WTC11 (cell line): ENCODE measurements around the gene BTBD9. TPM values are rescaled to one million over a fixed set of nuclear protein-coding genes. Genes with fewer than 3 reads are reported as not detected.

ENCODE experiments used
- ATAC-seq: fragments of 200-7000 bp; cut with Tn5 transposase; 2 replicates; pipeline ENCODE4 v1.10.0; 2021; ENCODE audit warnings: mild to moderate bottlenecking, moderate library complexity
- CTCF ChIA-PET: fragments of 300-600 bp; sonication (Branson Sonifier 250); formaldehyde crosslinking; loops from one replicate; lab custom pipeline; 2021; ENCODE audit warnings: antibody characterized with exemption; lab: Charles Lee
- POLR2A ChIA-PET: fragments of 350-600 bp; sonication (Branson Sonifier 250); formaldehyde crosslinking; loops from one replicate; lab custom pipeline; 2021; ENCODE audit warnings: antibody characterized with exemption; lab: Charles Lee
- DNase-seq: peaks from one replicate; pipeline ENCODE4 v3.0.0; 2021; ENCODE audit warnings: low spot score
- H3K27ac Mint-ChIP-seq: 2 replicates; pipeline ENCODE4 v1.8.0; 2021; ENCODE audit warnings: mixed read lengths
- H3K27me3 Mint-ChIP-seq: 2 replicates; pipeline ENCODE4 v1.8.0; 2021; ENCODE audit warnings: low read depth, mild to moderate bottlenecking, moderate library complexity, mixed read lengths
- H3K36me3 Mint-ChIP-seq: 2 replicates; pipeline ENCODE4 v1.8.0; 2021; ENCODE audit warnings: mixed read lengths
- H3K4me1 Mint-ChIP-seq: 2 replicates; pipeline ENCODE4 v1.8.0; 2022; ENCODE audit warnings: mixed read lengths
- H3K4me3 Mint-ChIP-seq: 2 replicates; pipeline ENCODE4 v1.8.0; 2021; ENCODE audit warnings: mild to moderate bottlenecking, moderate library complexity, mixed read lengths
- H3K9me3 Mint-ChIP-seq: 2 replicates; pipeline ENCODE4 v1.8.0; 2021; ENCODE audit warnings: mixed read lengths
- ATF2 ChIP-seq: sonication (generic); formaldehyde crosslinking; IDR thresholded peaks from 2 replicates; pipeline ENCODE4 v1.8.1; 2022; ENCODE audit warnings: low read depth, missing genetic modification reagents, borderline replicate concordance
- CBFB ChIP-seq: sonication (generic); formaldehyde crosslinking; IDR thresholded peaks from 2 replicates; pipeline ENCODE4 v1.8.1; 2022; ENCODE audit warnings: mild to moderate bottlenecking, low read depth, missing genetic modification reagents
- E2F4 ChIP-seq: sonication (generic); formaldehyde crosslinking; IDR thresholded peaks from 2 replicates; pipeline ENCODE4 v1.8.1; 2022; ENCODE audit warnings: low read depth, mild to moderate bottlenecking, moderate library complexity, missing genetic modification reagents, borderline replicate concordance
- E2F5 ChIP-seq: sonication (generic); formaldehyde crosslinking; IDR thresholded peaks from 2 replicates; pipeline ENCODE4 v1.8.1; 2022; ENCODE audit warnings: mild to moderate bottlenecking, moderate library complexity, missing genetic modification reagents
- ETV6 ChIP-seq: sonication (generic); formaldehyde crosslinking; IDR thresholded peaks from 2 replicates; pipeline ENCODE4 v1.8.1; 2022; ENCODE audit warnings: mild to moderate bottlenecking, missing genetic modification reagents
- FOXP1 ChIP-seq: sonication (generic); formaldehyde crosslinking; IDR thresholded peaks from 2 replicates; pipeline ENCODE4 v1.8.0; 2022; ENCODE audit warnings: missing genetic modification reagents, mild to moderate bottlenecking, moderate library complexity, borderline replicate concordance
- GRHL2 ChIP-seq: fragments of 250-450 bp; sonication (Bioruptor Pico); IDR thresholded peaks from 2 replicates; pipeline ENCODE4 v1.8.0; 2022; ENCODE audit warnings: mild to moderate bottlenecking, moderate library complexity; ENCODE audit not compliant: insufficient replicate concordance, severe bottlenecking
- HMGA2 ChIP-seq: fragments of 250-450 bp; sonication (Bioruptor Pico); IDR thresholded peaks from 2 replicates; pipeline ENCODE4 v1.4.0; 2021; ENCODE audit warnings: mild to moderate bottlenecking, moderate library complexity
- HMGXB4 ChIP-seq: sonication (generic); formaldehyde crosslinking; IDR thresholded peaks from 2 replicates; pipeline ENCODE4 v1.8.1; 2023; ENCODE audit warnings: mild to moderate bottlenecking, moderate library complexity, missing genetic modification reagents
- NFE2L1 ChIP-seq: sonication (generic); formaldehyde crosslinking; IDR thresholded peaks from 2 replicates; pipeline ENCODE4 v1.8.1; 2023; ENCODE audit warnings: missing genetic modification reagents
- NR3C1 ChIP-seq: sonication (generic); formaldehyde crosslinking; conservative IDR thresholded peaks from 2 replicates; pipeline ENCODE4 v1.8.1; 2023; ENCODE audit warnings: low read depth, mild to moderate bottlenecking, missing genetic modification reagents
- PREB ChIP-seq: sonication (generic); formaldehyde crosslinking; IDR thresholded peaks from 2 replicates; pipeline ENCODE4 v1.8.1; 2022; ENCODE audit warnings: mild to moderate bottlenecking, missing genetic modification reagents, moderate library complexity, borderline replicate concordance
- TP53 ChIP-seq: sonication (generic); formaldehyde crosslinking; IDR thresholded peaks from 2 replicates; pipeline ENCODE4 v1.8.1; 2023; ENCODE audit warnings: mild to moderate bottlenecking, missing genetic modification reagents
- ZBTB21 ChIP-seq: sonication (generic); formaldehyde crosslinking; IDR thresholded peaks from 2 replicates; pipeline ENCODE4 v1.8.1; 2023; ENCODE audit warnings: mild to moderate bottlenecking, missing genetic modification reagents, borderline replicate concordance
- ZNF121 ChIP-seq: sonication (generic); formaldehyde crosslinking; IDR thresholded peaks from 2 replicates; pipeline ENCODE4 v1.8.0; 2023; ENCODE audit warnings: missing genetic modification reagents
- ZNF219 ChIP-seq: sonication (generic); formaldehyde crosslinking; IDR thresholded peaks from 2 replicates; pipeline ENCODE4 v1.8.0; 2023; ENCODE audit warnings: missing genetic modification reagents, mild to moderate bottlenecking, borderline replicate concordance
- ZNF512 ChIP-seq: sonication (generic); formaldehyde crosslinking; IDR thresholded peaks from 2 replicates; pipeline ENCODE4 v1.8.1; 2022; ENCODE audit warnings: missing genetic modification reagents, borderline replicate concordance
- ZNF532 ChIP-seq: fragments of 250-450 bp; sonication (Bioruptor Pico); IDR thresholded peaks from 2 replicates; pipeline ENCODE4 v1.9.0; 2021; ENCODE audit warnings: mild to moderate bottlenecking, borderline replicate concordance
- total RNA-seq: library from RNA; stranded (reverse); gene quantifications from 3 replicates; pipeline ENCODE4 v1.2.3, GENCODE V29; 2021

BTBD9 gene
- total RNA-seq, 1 experiment from 2014 or later = 4.2 TPM

- TF ChIP-seq PREB (no peak), ZNF532 (CRISPR knock-in tag) (no peak), HMGA2 (no peak)
These were observed 317.6 kb downstream of the BTBD9 start (continued) for GRCh38 chr6:38322138-38322537.

GRCh38 chr6:38320843-38321242 lies 318.9 kb downstream of the BTBD9 start:
- H3K9me3 Mint-ChIP-seq = no peaks in the 10 kb centered on the region
- H3K27ac Mint-ChIP-seq = no peak overlapping the region
- no peak for DNase-seq
- no peaks in the 10 kb centered on the region for H3K36me3 Mint-ChIP-seq
- no peak overlapping the region for H3K4me3 Mint-ChIP-seq
- no peaks in the 10 kb centered on the region for H3K27me3 Mint-ChIP-seq
- ChIA-PET POLR2A (no interaction called here), CTCF (no interaction called here)
- H3K4me1 Mint-ChIP-seq = no peaks in the 10 kb centered on the region
- ATAC-seq = no peak
- TF ChIP-seq TP53 = no peak
- no peak for TF ChIP-seq CBFB (CRISPR knock-in tag)
- no peak for TF ChIP-seq ZNF121
- TF ChIP-seq ZBTB21 (CRISPR knock-in tag) = no peak
- TF ChIP-seq NFE2L1 (CRISPR knock-in tag) = no peak
- no peak for TF ChIP-seq NR3C1 (CRISPR knock-in tag)
- TF ChIP-seq HMGXB4 (CRISPR knock-in tag) = no peak

- ATAC-seq (no peak), DNase-seq (no peak)
- Mint-ChIP-seq H3K27me3 (no peaks in the 10 kb centered on the region), H3K27ac (no peak overlapping the region), H3K4me1 (peaks cover 3% of the 10 kb centered on the region), H3K36me3 (no peaks in the 10 kb centered on the region), H3K9me3 (no peaks in the 10 kb centered on the region), H3K4me3 (no peak overlapping the region)
- ChIA-PET CTCF (no interaction called here), POLR2A (no interaction called here)
- TF ChIP-seq PREB = no peak
- TF ChIP-seq ATF2 (CRISPR knock-in tag) = no peak
- no peak for TF ChIP-seq FOXP1 (CRISPR knock-in tag)
- TF ChIP-seq ZNF219 (CRISPR knock-in tag) = no peak
- TF ChIP-seq ETV6 = no peak
- TF ChIP-seq E2F5 = no peak
- no peak for TF ChIP-seq NR3C1 (CRISPR knock-in tag)
- no peak for TF ChIP-seq E2F4 (CRISPR knock-in tag)
- no peak for TF ChIP-seq TP53
- no peak for TF ChIP-seq ZNF512
- no peak for TF ChIP-seq ZBTB21 (CRISPR knock-in tag)
- TF ChIP-seq GRHL2 (CRISPR knock-in tag) = no peak
These were observed 319.4 kb downstream of the BTBD9 start for GRCh38 chr6:38320358-38320757.
